Stimulated activated naive CD4-positive, alpha-beta T cell (primary cell): Measurements from ENCODE around the gene WDR38.

Source experiments
- DNase-seq, 6 experiments: peaks; one replicate each; lab custom pipeline; 2025; lab: John Stamatoyannopoulos, UW

WDR38 gene

DNA sequence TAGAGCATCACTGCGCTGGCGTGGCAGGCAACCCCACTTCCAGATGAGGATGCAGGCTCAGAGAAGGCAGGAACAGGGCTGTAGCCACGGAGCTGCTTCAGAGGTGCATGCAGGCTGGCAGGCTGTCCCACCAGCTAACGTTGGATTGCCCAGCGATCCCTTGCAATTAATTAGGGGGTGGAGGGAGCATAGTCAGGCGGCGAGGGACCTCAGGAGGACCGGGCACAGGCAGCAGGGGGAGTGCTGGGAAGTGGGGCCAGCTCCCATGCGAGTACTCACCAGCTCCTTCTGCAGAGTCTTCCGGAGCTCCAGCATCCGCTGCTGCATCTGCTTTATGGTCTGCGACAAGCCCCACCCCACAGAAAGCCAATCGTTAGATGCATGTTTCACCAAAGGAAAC lies 29.0 kb downstream of the WDR38 start:
- no peak for DNase-seq

DNA sequence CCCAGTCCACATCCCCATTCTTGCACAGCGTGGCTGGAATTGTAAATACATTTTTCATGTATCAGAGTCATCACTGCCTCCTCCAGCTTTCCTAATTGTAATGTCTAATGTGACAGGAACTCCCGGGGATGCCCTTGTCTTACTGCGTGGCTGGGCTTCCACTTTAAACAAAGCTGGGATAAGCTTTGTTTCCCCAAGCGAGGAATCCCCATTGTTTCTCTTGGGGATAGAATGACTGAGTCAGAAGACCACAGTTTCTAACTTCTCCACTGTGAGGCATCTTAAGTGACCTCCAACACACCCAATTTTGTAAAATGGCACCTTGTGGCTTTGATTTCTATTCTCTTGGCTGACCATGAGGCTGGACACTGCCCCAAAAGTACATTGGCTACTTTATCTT lies 31.1 kb downstream of the WDR38 start:
- no peak for DNase-seq

DNA sequence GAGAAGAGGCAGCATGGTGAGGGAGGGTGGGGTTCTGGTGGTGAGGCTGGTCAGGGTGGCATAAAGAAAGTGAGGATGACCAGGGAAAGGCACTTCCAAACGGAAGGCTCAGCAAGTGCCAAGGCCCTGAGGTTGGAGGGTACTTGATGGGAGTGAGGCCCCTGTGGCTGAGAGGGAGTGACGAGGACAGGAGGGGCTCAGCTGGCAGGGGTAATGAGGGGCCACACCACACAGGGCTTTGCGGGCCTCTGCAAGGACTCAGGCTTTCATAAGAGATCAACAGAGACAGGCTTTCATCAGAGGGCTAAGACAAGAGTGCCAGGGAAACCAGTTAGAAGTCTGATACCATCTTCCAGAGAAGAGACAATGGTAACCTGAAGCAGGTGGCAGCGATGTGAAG lies 32.3 kb downstream of the WDR38 start:
- no peak for DNase-seq

DNA sequence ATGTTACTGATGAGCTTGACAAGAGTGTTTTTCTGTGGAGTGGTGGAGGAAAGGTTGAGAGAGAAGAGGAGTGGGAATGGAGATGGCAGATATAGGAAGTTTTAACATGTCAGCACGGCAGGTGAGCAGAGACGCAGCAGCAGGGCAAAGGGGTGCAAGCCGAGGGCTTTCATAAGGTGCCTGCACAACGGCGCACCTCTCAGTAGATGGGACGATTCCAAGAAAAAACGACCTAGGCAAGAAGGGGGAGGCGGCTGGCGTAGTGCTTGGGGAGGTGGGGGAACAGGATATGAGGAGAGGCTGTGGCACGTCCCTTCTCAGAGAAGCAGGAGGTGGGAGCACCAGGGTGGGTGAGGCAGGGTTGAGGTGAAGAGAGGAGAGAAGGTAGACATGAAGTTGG lies 33.2 kb downstream of the WDR38 start:
- no peak for DNase-seq

DNA sequence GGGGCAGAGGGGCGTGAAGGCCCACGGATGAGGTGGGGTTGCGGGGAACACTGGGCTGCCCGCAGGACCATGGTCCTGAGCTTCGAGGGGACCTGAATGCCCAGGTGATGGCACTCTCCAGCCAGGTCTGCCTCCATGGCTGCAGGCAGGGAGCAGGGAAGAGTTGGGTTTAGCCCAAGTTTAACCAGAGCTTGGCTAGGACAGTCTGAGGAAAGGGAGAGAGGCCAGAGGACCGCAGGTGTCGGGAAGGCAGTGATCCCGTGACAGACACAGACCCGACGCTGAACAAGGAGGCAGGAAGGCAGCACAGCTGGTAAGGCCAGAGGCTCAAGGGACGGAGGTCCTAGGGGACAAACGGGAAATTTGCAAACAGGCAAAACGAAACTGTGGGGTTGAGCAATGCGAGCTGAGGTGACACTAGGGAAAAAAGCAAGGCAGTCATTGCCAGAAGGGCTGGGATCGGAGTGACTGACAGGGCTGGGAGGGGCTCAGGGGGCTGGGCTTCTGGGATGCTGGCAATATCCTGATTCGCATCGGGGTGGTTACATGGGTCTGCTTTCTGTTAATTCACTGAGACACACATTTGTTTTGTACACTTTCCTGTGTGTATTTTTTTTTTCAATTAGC lies 33.7 kb downstream of the WDR38 start:
- DNase-seq: no peak

DNA sequence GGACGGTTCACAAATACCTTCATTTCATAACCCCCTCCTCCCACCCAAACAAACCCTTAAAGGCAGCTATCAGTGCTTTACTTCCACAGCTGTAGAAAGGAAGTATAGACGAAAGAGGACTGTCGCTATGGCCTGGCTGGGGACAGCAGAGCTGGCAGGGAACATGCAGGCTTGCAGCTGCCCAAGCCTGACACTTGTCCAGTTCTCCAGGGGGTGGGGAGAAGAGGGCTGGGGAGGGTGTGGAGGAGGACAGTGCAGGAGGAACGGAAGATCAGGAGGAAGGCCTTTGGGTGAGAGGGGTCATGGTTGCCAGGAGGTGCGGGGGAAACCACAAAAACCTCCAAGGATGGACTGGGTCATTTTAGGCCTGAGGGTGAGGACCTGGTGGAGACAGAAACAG lies 34.6 kb downstream of the WDR38 start:
- DNase-seq: no peak

DNA sequence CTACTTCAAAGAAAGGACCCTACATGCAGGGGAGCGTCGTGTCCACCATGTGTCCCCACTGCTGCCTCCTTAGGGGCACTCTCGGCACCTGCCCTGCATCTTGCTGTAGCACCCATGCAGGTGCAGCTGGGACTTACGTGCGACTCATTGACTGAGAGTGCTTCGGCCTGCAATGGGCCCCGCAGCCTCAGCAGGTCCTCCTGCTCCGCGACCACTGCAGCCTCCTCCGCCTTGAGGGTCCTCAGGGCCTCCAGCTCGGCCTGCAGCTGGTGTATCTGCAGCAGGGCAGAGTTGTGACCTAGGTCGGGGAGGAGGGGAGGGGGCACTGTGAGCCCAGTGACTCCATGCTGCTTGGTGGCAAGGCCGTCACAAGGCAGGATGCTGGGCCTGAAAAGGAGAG lies 35.7 kb downstream of the WDR38 start:
- DNase-seq: no peak

DNA sequence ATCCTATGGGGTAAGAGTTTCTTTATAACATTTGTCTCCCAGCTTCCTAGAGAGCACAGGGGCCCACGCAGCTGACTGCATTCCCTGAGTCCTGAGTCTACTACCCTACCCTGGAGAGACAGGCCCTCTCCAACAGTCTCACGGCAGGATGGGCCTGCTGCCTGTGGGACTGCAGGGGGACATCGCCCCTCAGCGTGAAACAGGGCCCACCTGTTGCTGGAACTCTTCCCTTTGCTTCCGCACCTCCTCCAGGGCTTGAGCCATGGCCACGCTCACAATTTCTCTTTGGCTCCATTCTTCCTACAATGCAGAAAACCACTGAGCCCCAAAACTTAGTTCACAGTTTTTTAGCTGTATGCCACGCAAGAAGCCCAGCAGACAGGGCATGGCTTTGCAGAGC lies 36.9 kb downstream of the WDR38 start:
- no peak for DNase-seq

DNA sequence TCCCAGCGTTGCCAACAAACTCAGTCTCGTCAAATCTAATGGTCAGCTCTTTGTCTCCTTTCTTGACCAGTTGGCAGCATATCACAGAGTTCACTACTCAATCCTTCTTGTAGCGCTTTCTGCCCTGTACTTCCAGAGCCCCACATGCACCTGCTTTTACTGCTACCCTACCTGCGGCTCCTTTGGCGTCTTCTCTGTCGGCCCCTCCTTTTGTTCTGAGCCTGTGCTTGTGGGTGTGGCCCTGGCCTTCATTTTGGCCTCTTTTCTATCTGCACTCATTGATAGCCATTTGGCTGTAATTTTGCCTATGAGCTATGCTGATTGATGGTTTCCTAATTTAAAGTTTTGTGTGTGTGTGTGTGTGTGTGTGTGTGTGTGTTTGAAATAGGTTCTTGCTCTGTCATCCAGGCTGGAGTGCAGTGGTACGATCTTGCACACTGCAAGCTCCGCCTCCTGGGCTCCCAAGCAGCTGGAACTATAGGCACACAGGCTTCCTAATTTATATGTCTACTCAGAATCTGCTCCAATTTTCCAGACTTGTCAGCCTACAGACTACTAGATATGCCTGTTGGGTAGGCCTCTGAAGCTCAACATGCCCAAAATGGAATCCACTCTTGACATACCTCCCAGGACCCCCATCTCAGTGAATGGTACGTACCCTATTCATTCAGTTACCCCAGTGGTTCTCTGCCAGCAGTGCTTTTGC lies 40.9 kb downstream of the WDR38 start:
- DNase-seq: no peak

DNA sequence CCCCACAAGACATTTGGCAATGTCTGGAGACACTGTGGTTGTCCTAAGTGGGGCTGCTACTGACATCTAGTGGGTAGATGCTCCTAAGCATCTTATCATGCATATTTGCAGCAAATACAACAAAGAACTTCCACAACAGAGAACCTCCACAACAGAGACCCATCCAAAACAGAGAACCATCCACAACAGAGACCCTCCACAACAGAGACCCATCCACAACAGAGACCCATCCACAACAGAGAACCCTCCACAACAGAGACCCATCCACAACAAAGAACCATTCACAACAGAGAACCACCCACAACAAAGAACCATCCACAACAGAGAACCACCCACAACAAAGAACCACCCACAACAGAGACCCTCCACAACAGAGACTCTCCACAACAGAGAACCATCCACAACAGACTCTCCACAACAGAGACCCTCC lies 41.5 kb downstream of the WDR38 start:
- peak; percentile 28 to 87 (median 62) for DNase-seq

DNA sequence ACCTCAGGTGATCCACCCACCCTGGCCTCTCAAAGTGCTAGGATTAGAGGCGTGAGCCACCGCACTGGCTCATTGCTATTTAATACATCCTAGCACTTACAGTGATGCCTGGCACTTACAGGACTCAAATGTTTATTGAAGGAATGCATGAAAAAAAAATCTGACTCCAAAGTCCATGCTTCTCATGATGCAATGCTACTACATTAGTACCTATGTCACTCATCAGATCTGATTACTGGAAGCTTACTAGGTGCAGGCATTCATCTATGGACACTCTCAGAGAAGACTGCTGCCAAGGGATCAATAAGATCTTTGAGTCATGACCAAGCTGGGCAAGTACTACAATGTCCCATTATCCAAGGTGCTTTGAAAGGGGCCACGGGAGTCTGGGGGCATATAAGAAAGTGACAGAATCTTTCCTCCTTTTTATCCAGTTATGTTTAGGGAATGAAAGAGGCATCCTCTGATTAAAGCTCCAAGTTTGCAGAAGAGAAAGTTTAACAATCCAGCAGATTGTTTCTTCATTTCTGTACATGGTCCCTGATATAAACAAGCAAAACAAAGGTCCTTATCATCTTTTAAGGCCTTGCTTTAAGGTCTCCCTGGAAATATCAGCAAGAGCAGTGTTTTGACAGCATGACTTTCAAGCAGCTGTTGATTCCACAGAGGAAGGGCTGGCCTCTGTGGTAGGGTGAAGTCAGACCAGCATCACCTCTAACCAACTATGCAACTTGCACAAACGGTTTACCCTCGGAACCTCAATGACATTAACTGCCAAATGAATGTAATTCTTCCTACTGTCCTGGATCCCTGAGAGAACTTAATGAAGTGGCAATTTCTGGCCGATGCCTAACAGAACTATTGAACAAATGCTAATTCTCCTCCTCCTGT lies 44.6 kb downstream of the WDR38 start:
- no peak for DNase-seq

DNA sequence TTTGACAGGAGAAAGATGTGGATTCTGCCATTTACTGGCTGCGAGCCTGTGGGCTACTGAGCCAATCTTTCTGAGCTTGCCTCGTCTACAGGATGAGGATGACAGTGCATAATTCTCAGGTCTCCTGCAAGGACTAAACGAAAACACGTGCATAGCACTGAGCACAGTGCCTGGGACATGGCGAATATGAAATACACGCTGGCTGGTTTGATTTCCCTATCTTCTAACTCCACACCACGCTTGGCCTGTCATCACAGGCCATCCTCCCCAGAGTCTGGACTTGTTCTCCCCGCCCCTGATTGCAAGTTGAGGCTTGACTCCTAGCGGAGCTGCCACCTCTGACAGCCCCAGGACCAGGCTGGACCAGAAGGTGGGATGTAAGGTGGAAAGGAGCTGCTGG lies 46.6 kb downstream of the WDR38 start:
- DNase-seq: no peak

DNA sequence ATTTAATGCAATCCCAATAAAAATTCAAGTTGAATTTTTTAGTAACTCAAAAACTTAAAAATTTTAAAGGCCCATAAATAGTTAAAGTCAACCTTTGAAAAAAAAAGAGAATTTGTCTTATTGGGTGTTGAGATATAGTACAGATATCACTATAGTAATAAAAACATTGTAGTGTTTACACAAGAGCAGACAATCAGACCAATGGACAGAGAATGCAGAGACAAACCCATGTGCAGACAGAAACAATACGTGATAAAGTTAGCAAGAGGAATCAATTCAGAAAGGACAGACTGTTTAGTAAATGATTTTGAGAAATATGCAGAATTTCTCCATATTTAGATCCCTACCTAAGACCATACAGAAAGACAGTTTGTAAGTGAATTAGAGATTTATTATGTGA lies 53.7 kb downstream of the WDR38 start:
- DNase-seq: no peak
